Type B pancreatic cell (in vitro differentiated cells): ENCODE measurements around the gene AOPEP. TPM values are rescaled to one million over a fixed set of nuclear protein-coding genes. Genes with fewer than 3 reads are reported as not detected.
"Not testable (repeated sequence)": the region's sequence is repeated elsewhere in the genome, so short reads cannot be mapped to it uniquely, and the experiment has no call there.

Experiments
- DNase-seq: peaks from one replicate; pipeline ENCODE4 v3.0.0; 2021; ENCODE audit warnings: mixed read lengths; ENCODE audit not compliant: unreplicated experiment; ENCODE audit errors: extremely low spot score
- H3K27ac Mint-ChIP-seq: 2 replicates; pipeline ENCODE4 v1.8.0; 2021; ENCODE audit warnings: mild to moderate bottlenecking, mixed read lengths
- H3K27me3 Mint-ChIP-seq: 2 replicates; pipeline ENCODE4 v1.8.0; 2021; ENCODE audit warnings: mixed read lengths
- H3K36me3 Mint-ChIP-seq: 2 replicates; pipeline ENCODE4 v1.8.0; 2021; ENCODE audit warnings: mixed read lengths
- H3K4me1 Mint-ChIP-seq: one replicate; pipeline ENCODE4 v1.8.0; 2021; ENCODE audit warnings: mixed read lengths; ENCODE audit not compliant: unreplicated experiment
- H3K4me3 Mint-ChIP-seq: 2 replicates; pipeline ENCODE4 v1.8.0; 2021; ENCODE audit warnings: mild to moderate bottlenecking, mixed read lengths
- H3K9me3 Mint-ChIP-seq: 2 replicates; pipeline ENCODE4 v1.8.0; 2021; ENCODE audit warnings: mixed read lengths
- total RNA-seq: library from RNA; stranded (reverse); gene quantifications from 2 replicates; pipeline ENCODE4 v1.2.1, GENCODE V29; 2021; ENCODE audit warnings: low replicate concordance
- TF ChIP-seq, protein P1 (sequence below): fragments of 200-600 bp; sonication (generic); conservative IDR thresholded peaks from 2 replicates; pipeline ENCODE4 v1.5.0; 2021; ENCODE audit warnings: antibody characterized with exemption, mild to moderate bottlenecking

AOPEP gene
- total RNA-seq, 1 donor from 2014 or later = 89.3 TPM

DNA sequence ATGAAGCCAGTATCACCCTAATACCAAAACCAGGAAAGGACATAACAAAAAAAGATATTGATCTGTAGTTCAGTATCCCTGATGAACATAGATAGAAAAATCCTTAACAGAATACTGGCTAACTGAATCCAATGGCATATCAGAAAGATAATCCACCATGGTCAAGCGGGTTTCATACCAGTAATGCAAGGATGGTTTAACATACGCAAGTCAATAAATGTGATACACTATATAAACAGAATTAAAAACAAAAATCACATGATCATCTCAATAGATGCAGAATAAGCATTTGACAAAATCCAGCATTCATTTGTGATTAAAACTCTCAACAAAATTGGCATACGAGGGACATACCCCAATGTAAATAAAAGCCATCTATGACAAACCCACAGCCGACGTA is 110.9 kb downstream of the AOPEP start:
- no peak overlapping the region for H3K4me3 Mint-ChIP-seq
- H3K9me3 Mint-ChIP-seq = peaks cover 10% of the 10 kb centered on the region
- TF ChIP-seq, protein P1, sequence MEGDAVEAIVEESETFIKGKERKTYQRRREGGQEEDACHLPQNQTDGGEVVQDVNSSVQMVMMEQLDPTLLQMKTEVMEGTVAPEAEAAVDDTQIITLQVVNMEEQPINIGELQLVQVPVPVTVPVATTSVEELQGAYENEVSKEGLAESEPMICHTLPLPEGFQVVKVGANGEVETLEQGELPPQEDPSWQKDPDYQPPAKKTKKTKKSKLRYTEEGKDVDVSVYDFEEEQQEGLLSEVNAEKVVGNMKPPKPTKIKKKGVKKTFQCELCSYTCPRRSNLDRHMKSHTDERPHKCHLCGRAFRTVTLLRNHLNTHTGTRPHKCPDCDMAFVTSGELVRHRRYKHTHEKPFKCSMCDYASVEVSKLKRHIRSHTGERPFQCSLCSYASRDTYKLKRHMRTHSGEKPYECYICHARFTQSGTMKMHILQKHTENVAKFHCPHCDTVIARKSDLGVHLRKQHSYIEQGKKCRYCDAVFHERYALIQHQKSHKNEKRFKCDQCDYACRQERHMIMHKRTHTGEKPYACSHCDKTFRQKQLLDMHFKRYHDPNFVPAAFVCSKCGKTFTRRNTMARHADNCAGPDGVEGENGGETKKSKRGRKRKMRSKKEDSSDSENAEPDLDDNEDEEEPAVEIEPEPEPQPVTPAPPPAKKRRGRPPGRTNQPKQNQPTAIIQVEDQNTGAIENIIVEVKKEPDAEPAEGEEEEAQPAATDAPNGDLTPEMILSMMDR = no peak
- H3K36me3 Mint-ChIP-seq = peaks cover 28% of the 10 kb centered on the region
- no peaks in the 10 kb centered on the region for H3K27me3 Mint-ChIP-seq
- DNase-seq = no peak
- H3K4me1 Mint-ChIP-seq = no peaks in the 10 kb centered on the region
- no peak overlapping the region for H3K27ac Mint-ChIP-seq

DNA sequence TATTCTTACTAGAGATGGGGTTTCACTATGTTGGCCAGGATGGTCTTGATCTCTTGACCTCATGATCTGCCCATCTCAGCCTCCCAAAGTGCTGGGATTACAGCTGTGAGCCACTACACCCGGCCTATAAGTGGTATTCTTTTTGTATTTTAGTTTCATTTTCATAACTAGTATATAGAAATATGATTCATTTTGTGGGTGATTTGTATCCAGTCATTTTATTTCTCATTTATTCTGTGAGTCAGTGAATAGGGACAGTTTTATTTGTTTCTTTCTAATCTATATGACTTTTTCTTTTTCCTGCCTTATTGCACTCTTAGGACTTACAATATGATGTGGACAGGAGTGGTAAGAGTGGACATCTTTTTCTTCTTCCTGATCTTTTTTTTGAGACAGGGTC is 112.9 kb downstream of the AOPEP start:
- TF ChIP-seq, protein P1 = no peak
- no peak overlapping the region for H3K4me3 Mint-ChIP-seq
- DNase-seq = no peak
- no peak overlapping the region for H3K27ac Mint-ChIP-seq
- H3K27me3 Mint-ChIP-seq = no peaks in the 10 kb centered on the region
- H3K4me1 Mint-ChIP-seq = peaks cover 5% of the 10 kb centered on the region
- H3K9me3 Mint-ChIP-seq = peaks cover 10% of the 10 kb centered on the region
- peaks cover 24% of the 10 kb centered on the region for H3K36me3 Mint-ChIP-seq

DNA sequence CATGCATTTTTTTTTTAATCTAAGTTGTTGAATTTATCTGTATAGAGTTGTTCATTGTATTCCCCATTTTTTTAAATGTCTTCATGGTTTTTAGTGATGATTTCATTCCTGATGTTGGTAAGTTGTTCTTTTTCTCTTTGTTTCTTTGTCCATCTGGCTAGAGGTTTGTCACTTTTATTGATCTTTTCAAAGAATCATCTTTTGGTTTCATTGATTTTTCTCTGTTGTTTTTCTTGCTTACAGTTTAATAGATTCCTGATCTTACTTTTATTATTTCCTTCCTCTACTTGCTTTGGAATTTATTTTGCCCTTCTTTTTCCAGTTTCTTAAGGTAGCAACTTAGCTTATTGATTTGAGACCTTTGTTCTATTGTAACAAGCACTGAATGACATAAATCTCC is 114.2 kb downstream of the AOPEP start:
- H3K27me3 Mint-ChIP-seq = no peaks in the 10 kb centered on the region
- TF ChIP-seq, protein P1 = no peak
- no peak for DNase-seq
- peaks cover 5% of the 10 kb centered on the region for H3K4me1 Mint-ChIP-seq
- H3K9me3 Mint-ChIP-seq = peaks cover 10% of the 10 kb centered on the region
- peaks cover 30% of the 10 kb centered on the region for H3K36me3 Mint-ChIP-seq
- H3K27ac Mint-ChIP-seq = no peak overlapping the region
- H3K4me3 Mint-ChIP-seq = no peak overlapping the region

DNA sequence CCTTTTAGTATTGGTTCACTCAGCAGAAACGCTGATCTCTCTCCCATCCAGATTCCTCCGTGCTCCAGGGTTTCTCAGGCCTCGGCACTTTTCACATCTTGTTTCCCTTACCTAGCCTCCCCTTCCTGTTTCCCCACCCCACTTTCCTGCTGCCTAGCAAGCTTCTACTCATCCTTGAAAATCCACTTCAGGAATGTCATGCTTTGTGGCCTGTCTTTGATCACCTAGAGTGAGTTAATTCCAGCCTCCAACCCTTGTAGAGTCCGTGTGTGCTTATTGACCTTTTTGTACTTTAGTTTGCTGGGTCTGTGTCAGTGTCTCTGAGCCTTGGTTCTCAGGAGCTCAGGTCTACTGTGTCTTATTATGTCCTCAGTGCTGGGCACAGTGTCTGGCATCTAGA is 116.6 kb downstream of the AOPEP start:
- H3K4me1 Mint-ChIP-seq = peaks cover 5% of the 10 kb centered on the region
- TF ChIP-seq, protein P1 = no peak
- H3K27me3 Mint-ChIP-seq = no peaks in the 10 kb centered on the region
- no peak for DNase-seq
- H3K36me3 Mint-ChIP-seq = peaks cover 27% of the 10 kb centered on the region
- H3K27ac Mint-ChIP-seq = no peak overlapping the region
- H3K4me3 Mint-ChIP-seq = no peak overlapping the region
- H3K9me3 Mint-ChIP-seq = peaks cover 9% of the 10 kb centered on the region

DNA sequence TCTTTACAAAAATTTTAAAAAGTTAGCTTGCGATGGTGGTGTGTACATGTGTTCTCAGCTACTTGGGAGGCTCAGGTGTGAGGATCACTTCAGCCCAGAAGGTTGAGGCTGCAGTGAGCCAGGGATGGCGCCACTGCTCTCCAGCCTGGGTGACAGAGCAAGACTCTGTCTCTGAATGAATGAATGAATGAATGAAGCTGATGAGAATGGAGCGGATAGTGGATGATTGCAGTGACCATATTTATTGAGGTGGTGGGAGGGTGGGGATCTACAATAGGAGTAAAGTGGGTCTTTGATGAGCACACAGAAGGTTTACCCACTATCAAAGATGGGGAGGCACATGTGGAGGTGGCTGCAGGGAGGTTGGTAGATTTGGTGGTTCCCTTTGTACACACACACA is 120.2 kb downstream of the AOPEP start:
- DNase-seq = no peak
- Mint-ChIP-seq H3K9me3 (peaks cover 5% of the 10 kb centered on the region), H3K36me3 (peaks cover 18% of the 10 kb centered on the region), H3K4me3 (no peak overlapping the region), H3K27me3 (no peaks in the 10 kb centered on the region), H3K27ac (peak overlapping the region; percentile 44), H3K4me1 (peaks cover 13% of the 10 kb centered on the region)
- TF ChIP-seq, protein P1 = no peak

DNA sequence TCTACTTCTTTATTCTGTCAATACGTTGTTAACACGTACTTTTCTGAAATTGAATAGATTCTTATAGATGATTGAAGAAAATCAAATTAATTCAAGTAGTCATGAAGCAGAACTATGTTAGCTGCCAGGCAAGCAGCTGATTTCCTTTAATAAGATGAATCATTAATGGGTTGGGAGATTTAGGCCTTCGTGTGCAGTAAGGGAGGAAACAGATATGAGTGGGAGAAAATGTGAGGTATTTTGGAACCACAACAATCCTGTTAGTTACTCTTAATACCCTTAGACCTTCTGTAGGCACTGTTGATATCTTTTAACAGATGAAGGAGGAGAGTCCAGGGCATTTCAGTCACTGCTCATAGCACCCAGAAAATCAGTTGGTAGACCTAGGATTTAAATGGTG is 121.0 kb downstream of the AOPEP start:
- peaks cover 5% of the 10 kb centered on the region for H3K9me3 Mint-ChIP-seq
- H3K4me1 Mint-ChIP-seq = peaks cover 17% of the 10 kb centered on the region
- H3K27ac Mint-ChIP-seq = no peak overlapping the region
- no peak overlapping the region for H3K4me3 Mint-ChIP-seq
- TF ChIP-seq, protein P1 = no peak
- H3K27me3 Mint-ChIP-seq = no peaks in the 10 kb centered on the region
- DNase-seq = no peak
- H3K36me3 Mint-ChIP-seq = peaks cover 18% of the 10 kb centered on the region

DNA sequence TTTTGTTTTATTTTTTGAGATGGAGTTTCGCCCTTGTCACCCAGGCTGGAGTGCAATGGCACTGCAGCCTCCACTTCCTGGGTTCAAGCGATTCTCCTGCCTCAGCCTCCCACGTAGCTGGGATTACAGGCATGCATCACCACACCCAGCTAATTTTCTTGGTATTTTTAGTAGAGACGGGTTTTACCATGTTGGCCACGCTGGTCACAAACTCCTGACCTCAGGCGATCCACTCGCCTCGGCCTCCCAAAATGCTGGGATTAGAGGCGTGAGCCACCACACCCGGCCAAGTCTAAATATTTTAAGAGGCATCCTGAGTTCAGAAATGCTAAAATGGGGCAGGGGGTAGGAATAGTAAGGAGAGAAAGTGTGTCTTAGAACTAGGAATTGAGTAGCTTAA is 122.3 kb downstream of the AOPEP start:
- H3K27ac Mint-ChIP-seq, H3K4me3 Mint-ChIP-seq, H3K27me3 Mint-ChIP-seq, H3K9me3 Mint-ChIP-seq, DNase-seq: not testable (repeated sequence)
- Mint-ChIP-seq H3K36me3 (peaks cover 18% of the 10 kb centered on the region), H3K4me1 (peaks cover 16% of the 10 kb centered on the region)
